GM12891 (cell line): Measurements from ENCODE around the gene DDIAS.

ENCODE experiments used
- DNase-seq: peaks from one replicate; pipeline ENCODE4 v3.0.0; 2011; ENCODE audit warnings: low spot score; ENCODE audit not compliant: insufficient read length
- FAIRE-seq: peaks from 2 replicates; lab custom pipeline; 2011; peaks lifted over from hg19 to GRCh38; lab: Jason Lieb, UNC
- PAX5 ChIP-seq: IDR thresholded peaks from 2 replicates; pipeline ENCODE4 v1.6.1; 2011; ENCODE audit warnings: low read length, moderate library complexity, mild to moderate bottlenecking; ENCODE audit not compliant: insufficient read depth, severe bottlenecking
- POLR2A ChIP-seq: IDR thresholded peaks from 2 replicates; pipeline ENCODE4 v1.6.1; 2011; ENCODE audit warnings: low read depth, low read length, control low read depth
- POLR2AphosphoS5 ChIP-seq: IDR thresholded peaks from 2 replicates; pipeline ENCODE4 v1.6.1; 2011; ENCODE audit warnings: low read depth, low read length, control low read depth
- POU2F2 ChIP-seq: IDR thresholded peaks from 2 replicates; pipeline ENCODE4 v1.6.1; 2011; ENCODE audit warnings: low read depth, mild to moderate bottlenecking, control low read depth, low read length, moderate library complexity
- SPI1 ChIP-seq: IDR thresholded peaks from 2 replicates; pipeline ENCODE4 v1.6.1; 2011; ENCODE audit warnings: low read depth, low read length, control low read depth
- TAF1 ChIP-seq: IDR thresholded peaks from 2 replicates; pipeline ENCODE4 v1.6.1; 2011; ENCODE audit warnings: low read depth, low read length, control low read depth

The DDIAS gene

DNA sequence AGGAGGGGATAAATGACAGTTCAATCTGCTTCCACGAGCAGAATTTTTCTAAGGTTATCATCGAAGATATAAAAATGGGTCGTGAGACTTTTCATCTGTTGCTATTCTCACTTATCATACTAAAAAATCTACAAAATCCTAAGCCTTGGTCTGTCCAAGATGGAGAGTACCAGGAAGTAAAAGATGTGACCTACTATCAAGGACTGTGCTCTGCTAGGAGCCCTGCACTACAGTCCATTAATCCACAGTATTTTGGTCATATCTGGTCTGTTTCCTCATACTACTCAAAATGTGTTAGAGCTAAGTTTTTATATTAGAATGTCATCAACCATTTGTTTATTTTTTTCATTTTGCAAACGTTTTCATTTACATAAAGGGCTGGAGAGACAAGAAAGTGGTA is 79.4 kb downstream of the DDIAS start:
- TF ChIP-seq SPI1 (no peak), POLR2A (no peak), POU2F2 (no peak), POLR2AphosphoS5 (no peak)
- no peak for DNase-seq
- FAIRE-seq = no peak

DNA sequence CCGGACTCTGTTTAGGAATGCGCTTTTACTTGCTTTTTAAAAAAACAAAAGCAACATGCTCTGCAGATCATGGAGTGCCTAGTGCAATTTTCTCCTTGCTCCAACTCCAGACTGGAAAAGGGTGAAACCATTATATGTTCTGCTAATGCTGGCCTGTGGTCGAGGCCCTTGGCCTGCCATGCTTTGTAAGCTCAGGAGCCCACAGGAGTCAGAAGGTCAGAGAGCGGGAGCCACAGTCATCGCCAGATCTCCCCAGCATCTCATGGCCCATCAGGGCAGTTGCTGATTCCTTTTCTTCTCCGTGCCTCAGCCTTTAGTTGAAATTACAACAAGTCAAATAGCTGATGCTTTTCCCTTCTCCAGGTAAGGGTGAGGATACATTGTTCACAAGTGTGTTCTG is 80.3 kb downstream of the DDIAS start:
- TF ChIP-seq TAF1 (no peak), SPI1 (no peak), POLR2AphosphoS5 (no peak), PAX5 (no peak), POLR2A (no peak), POU2F2 (no peak)
- FAIRE-seq = no peak
- no peak for DNase-seq
